GM12864 (cell line): ENCODE data around the gene LSP1.

Experiments
- DNase-seq: peaks from one replicate; pipeline ENCODE4 v3.0.0-alpha.2; 2011; ENCODE audit warnings: low read depth
- H3K4me3 ChIP-seq: 2 replicates; pipeline ENCODE4 v1.5.1; 2011; ENCODE audit warnings: mild to moderate bottlenecking, low read depth, low read length, control low read depth
- TF ChIP-seq, protein P1 (sequence below): IDR thresholded peaks from 2 replicates; pipeline ENCODE4 v1.5.1; 2011; ENCODE audit warnings: low read depth, mild to moderate bottlenecking, moderate library complexity, low read length, control low read depth, inconsistent platforms; ENCODE audit errors: missing control alignments

The LSP1 gene

DNA sequence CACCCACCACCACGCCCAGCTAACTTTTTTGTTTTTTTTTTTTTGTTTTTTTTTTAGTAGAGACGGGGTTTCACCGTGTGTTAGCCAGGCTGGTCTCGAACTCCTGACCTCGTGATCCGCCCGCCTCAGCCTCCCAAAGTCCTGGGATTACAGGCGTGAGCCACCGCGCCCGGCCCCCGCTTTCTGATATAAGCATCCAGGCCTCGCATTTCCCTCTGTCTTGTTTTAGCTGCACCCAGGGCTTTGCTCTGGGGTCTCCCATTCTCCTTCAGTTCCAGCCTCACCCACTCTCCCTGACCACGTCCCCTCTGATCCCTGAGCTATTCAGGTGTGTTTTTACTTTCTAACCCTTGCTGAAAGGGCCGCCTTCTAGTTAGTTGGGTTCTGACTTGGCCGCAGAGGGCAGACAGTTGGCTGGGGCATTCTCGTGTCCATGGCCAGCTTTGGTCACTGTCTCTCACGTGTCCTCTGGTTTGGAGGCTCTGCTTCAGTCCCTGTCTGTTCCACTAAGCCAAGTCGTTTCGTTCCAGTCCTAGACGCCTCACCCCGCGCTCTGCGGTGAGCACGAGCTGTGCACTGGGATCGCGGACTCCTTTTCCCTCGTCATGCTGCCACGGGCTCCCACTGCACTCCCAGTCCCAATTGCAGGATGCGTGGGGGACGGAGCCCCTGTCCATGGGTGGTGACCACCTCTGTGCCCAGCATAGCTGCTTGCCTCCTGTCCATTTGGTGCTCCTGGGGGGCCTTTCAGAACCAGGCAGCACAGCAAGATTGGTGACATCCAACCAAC lies 60.6 kb downstream of the LSP1 start:
- TF ChIP-seq, protein P1, sequence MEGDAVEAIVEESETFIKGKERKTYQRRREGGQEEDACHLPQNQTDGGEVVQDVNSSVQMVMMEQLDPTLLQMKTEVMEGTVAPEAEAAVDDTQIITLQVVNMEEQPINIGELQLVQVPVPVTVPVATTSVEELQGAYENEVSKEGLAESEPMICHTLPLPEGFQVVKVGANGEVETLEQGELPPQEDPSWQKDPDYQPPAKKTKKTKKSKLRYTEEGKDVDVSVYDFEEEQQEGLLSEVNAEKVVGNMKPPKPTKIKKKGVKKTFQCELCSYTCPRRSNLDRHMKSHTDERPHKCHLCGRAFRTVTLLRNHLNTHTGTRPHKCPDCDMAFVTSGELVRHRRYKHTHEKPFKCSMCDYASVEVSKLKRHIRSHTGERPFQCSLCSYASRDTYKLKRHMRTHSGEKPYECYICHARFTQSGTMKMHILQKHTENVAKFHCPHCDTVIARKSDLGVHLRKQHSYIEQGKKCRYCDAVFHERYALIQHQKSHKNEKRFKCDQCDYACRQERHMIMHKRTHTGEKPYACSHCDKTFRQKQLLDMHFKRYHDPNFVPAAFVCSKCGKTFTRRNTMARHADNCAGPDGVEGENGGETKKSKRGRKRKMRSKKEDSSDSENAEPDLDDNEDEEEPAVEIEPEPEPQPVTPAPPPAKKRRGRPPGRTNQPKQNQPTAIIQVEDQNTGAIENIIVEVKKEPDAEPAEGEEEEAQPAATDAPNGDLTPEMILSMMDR, result no peak
- no peak for DNase-seq
- H3K4me3 ChIP-seq, result no peak overlapping the region

DNA sequence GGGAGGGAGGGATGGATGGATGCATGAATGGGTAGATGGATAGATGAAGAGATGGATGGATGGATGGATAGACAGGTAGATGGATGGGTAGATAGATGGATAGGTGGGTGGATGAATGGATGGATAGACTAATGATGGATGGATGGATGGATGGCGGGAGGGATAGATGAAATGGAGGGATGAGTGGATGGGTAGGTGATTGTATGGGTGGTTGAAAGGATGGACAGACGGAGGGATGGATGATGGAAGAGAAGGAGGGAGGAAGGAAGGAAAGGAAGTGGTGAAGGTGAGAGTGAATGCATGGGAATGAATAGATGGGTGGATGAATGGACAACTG lies 62.9 kb downstream of the LSP1 start:
- DNase-seq, result no peak
- TF ChIP-seq, protein P1, result no peak
- no peak overlapping the region for H3K4me3 ChIP-seq

DNA sequence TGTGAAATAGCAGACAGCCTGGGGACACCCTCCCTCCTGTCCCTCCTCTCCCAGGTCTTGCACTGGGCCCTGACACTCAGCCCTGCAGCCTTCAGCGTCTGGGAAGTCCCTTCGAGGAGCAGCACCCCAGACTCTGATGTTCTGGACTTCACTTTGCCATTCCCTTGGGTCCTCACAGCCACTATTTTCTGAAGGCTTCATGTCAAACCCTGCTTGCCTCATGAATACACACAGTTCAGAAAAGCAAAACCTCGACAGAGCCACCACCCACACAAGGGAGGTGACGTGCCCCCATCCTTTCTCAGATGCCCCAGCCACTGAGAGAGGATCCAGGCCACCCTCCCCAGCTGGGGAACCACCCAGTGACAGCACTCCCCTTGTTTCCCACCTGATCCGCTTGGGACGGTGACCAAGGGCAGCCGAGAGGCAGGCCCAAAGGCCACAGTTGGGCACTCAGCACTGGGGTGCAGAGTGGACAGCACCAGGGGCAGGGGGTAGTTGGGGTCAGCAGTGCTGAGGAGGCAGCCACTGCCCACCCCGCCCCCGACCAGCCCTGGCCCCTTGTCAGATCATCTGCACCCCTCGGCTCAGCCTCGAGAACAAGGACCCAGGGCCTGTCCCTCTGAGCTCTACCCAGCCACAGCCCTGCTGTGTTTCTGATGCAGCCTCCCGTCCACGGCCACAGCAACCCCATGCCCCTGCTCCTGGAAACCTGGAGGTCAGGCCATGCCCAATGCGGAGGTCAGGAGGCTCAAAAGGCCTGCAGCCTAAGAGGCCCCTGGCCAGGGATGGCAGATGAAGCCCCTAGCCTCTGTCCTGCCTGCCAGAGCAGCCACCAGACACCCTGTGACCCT lies 63.5 kb downstream of the LSP1 start:
- DNase-seq, result no peak
- TF ChIP-seq, protein P1, result no peak
- H3K4me3 ChIP-seq, result no peak overlapping the region

DNA sequence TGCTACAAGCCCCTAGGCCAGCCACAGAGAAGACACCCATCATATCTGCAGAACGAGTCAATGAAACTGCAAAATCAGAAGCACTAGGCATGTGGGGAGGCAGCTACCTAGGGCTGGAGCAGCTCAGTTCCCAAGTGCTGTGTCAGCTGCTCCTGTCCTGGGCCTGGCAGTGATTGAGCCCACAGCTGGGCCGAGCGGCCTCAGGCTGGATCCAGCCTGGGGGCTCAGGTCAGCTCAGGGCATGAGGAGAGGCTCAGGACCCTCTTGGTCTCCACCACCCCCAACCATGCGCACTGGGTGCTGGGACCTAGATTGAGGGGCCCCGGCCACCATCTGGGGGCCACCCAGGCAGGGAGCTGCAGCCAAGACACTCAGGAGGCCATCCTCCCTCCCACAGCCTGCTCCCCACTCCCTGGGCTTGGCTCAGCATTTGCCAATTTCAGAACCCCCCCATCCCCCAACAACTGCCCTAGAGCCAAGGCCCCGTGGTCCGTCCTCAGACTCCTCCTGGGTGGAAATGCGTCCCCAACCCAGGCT lies 64.2 kb downstream of the LSP1 start:
- TF ChIP-seq, protein P1, result no peak
- DNase-seq, result no peak
- H3K4me3 ChIP-seq, result no peak overlapping the region

DNA sequence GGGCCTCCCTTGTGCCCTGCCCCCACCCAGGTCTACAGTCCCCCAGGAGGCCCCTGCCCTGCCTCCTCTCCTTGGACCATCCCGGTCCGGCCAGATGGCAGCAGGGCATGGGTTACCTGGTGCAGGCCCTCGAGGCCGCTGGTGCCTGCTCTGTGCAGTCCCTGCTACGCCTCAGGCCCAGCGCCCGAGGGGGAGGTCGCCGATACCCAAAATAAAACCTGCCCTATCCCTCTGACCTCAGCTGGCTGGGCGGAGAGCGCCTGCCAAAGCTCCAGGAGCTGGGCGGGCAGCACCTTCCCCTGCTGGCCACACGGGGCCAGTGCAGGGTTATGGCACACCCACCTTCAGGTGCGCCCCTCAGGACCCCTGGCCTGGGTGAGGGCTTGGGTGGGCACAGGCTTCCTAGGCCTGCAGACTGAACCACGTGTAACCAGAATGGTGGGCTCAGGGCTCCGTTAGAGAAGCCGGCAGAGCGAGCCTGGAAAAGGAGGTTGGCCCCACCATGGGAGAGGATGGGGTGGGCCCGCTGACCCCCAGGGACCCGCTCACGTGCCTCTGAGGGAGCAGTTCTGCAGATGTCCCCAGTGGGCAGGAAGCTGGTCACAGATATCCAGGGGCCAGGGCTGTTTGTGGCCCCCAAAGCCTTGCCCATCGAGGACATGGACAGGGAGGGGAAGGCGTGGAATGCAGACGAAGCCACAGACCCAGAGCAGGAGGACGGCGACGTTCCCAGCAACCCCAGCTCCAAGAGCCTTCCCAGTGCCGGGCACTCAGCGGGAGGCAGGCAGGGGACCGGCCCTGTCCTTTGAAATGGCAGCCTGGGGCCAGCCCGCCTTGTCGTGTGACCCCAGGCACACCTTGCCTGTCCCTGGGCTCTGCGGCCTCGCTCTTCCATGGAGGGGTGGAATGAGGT lies 64.9 kb downstream of the LSP1 start:
- no peak for DNase-seq
- H3K4me3 ChIP-seq, result no peak overlapping the region
- TF ChIP-seq, protein P1, result peak; percentile 60
